HG03097 (cell line): ENCODE data around the gene TRPV6.

Experiments
- ATAC-seq: cut with Tn5 transposase; IDR thresholded peaks from one replicate; pipeline ENCODE4 v1.9.1; 2021; ENCODE audit not compliant: unreplicated experiment, low FRiP score

The TRPV6 gene

GRCh38 chr7:142885311-142886230 lies at the start of gene TRPV6:
Gene TRPV6 (minus strand): TSS chr7:142885745.
- ATAC-seq = no peak

- no peak for ATAC-seq
Measured at GRCh38 chr7:142934056-142934455, 48.5 kb upstream of the TRPV6 start.

GRCh38 chr7:142933624-142934023 lies 48.1 kb upstream of the TRPV6 start, which contains the start of gene TRPV5:
Gene TRPV5 (minus strand): TSS chr7:142933746. CDS start chr7:142933459, 287 bp downstream.
- ATAC-seq = no peak

- ATAC-seq = no peak
Measured at GRCh38 chr7:142933092-142933475, 47.5 kb upstream of the TRPV6 start.

- ATAC-seq = no peak
Measured at GRCh38 chr7:142932386-142933091, 47.0 kb upstream of the TRPV6 start.

GRCh38 chr7:142930126-142930730 lies 44.7 kb upstream of the TRPV6 start:
- no peak for ATAC-seq

GRCh38 chr7:142927949-142928348 lies 42.4 kb upstream of the TRPV6 start:
- no peak for ATAC-seq

- ATAC-seq = no peak
Measured at GRCh38 chr7:142927085-142927745, 41.7 kb upstream of the TRPV6 start.

GRCh38 chr7:142925413-142925812 lies 39.9 kb upstream of the TRPV6 start:
- no peak for ATAC-seq

- ATAC-seq = no peak
Measured at GRCh38 chr7:142923391-142923790, 37.8 kb upstream of the TRPV6 start.

GRCh38 chr7:142919656-142920055 lies 34.1 kb upstream of the TRPV6 start:
- ATAC-seq = no peak

GRCh38 chr7:142918901-142919300 lies 33.4 kb upstream of the TRPV6 start:
- ATAC-seq = no peak

- ATAC-seq = no peak
Measured at GRCh38 chr7:142917447-142917846, 31.9 kb upstream of the TRPV6 start.

GRCh38 chr7:142916508-142916907 lies 31.0 kb upstream of the TRPV6 start:
- no peak for ATAC-seq

- no peak for ATAC-seq
Measured at GRCh38 chr7:142915315-142915714, 29.8 kb upstream of the TRPV6 start.

GRCh38 chr7:142914121-142914520 lies 28.6 kb upstream of the TRPV6 start:
- no peak for ATAC-seq

- no peak for ATAC-seq
Measured at GRCh38 chr7:142913566-142913965, 28.0 kb upstream of the TRPV6 start.

GRCh38 chr7:142913051-142913450 lies 27.5 kb upstream of the TRPV6 start:
- ATAC-seq = no peak

GRCh38 chr7:142910481-142910880 lies 24.9 kb upstream of the TRPV6 start:
- no peak for ATAC-seq

- ATAC-seq = no peak
Measured at GRCh38 chr7:142910031-142910433, 24.5 kb upstream of the TRPV6 start.
